Smooth muscle cell (in vitro differentiated cells): ENCODE measurements around the gene BPIFB4. TPM values are rescaled to one million over a fixed set of nuclear protein-coding genes. Genes with fewer than 3 reads are reported as not detected.

Experiments
- DNase-seq: peaks from one replicate; lab custom pipeline; 2025; ENCODE audit not compliant: unreplicated experiment; lab: John Stamatoyannopoulos, UW
- H2AFZ ChIP-seq: fragments of 200-600 bp; sonication (generic); 2 replicates; pipeline ENCODE4 v1.6.0; 2016; ENCODE audit warnings: antibody characterized with exemption, low read depth, mild to moderate bottlenecking
- H3F3A ChIP-seq: fragments of 200-600 bp; sonication (generic); 2 replicates; pipeline ENCODE4 v1.6.0; 2017; ENCODE audit warnings: antibody characterized with exemption, low read depth
- H3K27ac ChIP-seq: fragments of 200-600 bp; sonication (generic); 2 replicates; pipeline ENCODE4 v1.5.1; 2016; ENCODE audit warnings: low read depth, mild to moderate bottlenecking
- H3K27me3 ChIP-seq: fragments of 200-600 bp; sonication (generic); 2 replicates; pipeline ENCODE4 v1.6.1; 2016; ENCODE audit warnings: low read depth, mild to moderate bottlenecking
- H3K36me3 ChIP-seq: fragments of 200-600 bp; sonication (generic); 2 replicates; pipeline ENCODE4 v1.5.1; 2016; ENCODE audit warnings: low read depth
- H3K4me1 ChIP-seq: fragments of 200-600 bp; sonication (generic); 2 replicates; pipeline ENCODE4 v1.5.1; 2016; ENCODE audit warnings: low read depth
- H3K4me2 ChIP-seq: fragments of 200-600 bp; sonication (generic); 2 replicates; pipeline ENCODE4 v1.6.0; 2016; ENCODE audit warnings: mild to moderate bottlenecking
- H3K4me3 ChIP-seq: fragments of 200-600 bp; sonication (generic); 2 replicates; pipeline ENCODE4 v1.5.1; 2016; ENCODE audit warnings: mild to moderate bottlenecking
- H3K79me2 ChIP-seq: fragments of 200-600 bp; sonication (generic); 2 replicates; pipeline ENCODE4 v1.6.0; 2016; ENCODE audit warnings: low read depth, mild to moderate bottlenecking
- H3K9ac ChIP-seq: fragments of 200-600 bp; sonication (generic); 2 replicates; pipeline ENCODE4 v1.6.0; 2016; ENCODE audit warnings: low read depth
- H3K9me3 ChIP-seq: fragments of 200-600 bp; sonication (generic); replicated peaks from 2 replicates; pipeline ENCODE4 v1.5.1; 2016; ENCODE audit warnings: low read depth
- H4K20me1 ChIP-seq: fragments of 200-600 bp; sonication (generic); 2 replicates; pipeline ENCODE4 v1.6.0; 2016; ENCODE audit warnings: low read depth
- CTCF ChIP-seq: fragments of 200-600 bp; sonication (generic); IDR thresholded peaks from 2 replicates; pipeline ENCODE4 v1.5.1; 2017; ENCODE audit warnings: borderline replicate concordance, mild to moderate bottlenecking, antibody characterized with exemption; ENCODE audit not compliant: insufficient read depth, poor library complexity, severe bottlenecking
- WGBS: methylation state at CpG from one replicate; pipeline ENCODE4 v1.1.7; 2016; ENCODE audit warnings: low lambda C conversion rate; 5-methylcytosine and 5-hydroxymethylcytosine counted together
- polyA plus RNA-seq: library from polyadenylated mRNA; unstranded; fragments of >200 nt; fragmentation: Nextera tagmentation; extraction: Ambion mirVana; gene quantifications from 2 replicates; pipeline ENCODE4 v1.2.1, GENCODE V29; 2016
- total RNA-seq: library from RNA; depleted of rRNA; stranded (reverse); fragments of >200 nt; gene quantifications from 2 replicates; pipeline ENCODE4 v1.2.3, GENCODE V29; 2014

Gene BPIFB4
- total and polyA plus RNA-seq, 2 experiments from 2014 or later, result not detected

GRCh38 chr20:33067806-33068205 is 11.6 kb upstream of the BPIFB4 start:
- Histone ChIP-seq H3K27ac (no peak overlapping the region), H3K4me3 (no peak overlapping the region), H3F3A (no peaks in the 10 kb centered on the region), H2AFZ (no peak overlapping the region), H3K27me3 (peaks cover 5% of the 10 kb centered on the region), H3K4me1 (no peaks in the 10 kb centered on the region), H3K4me2 (no peak overlapping the region), H3K9ac (no peak overlapping the region), H3K9me3 (no peaks in the 10 kb centered on the region), H3K79me2 (no peaks in the 10 kb centered on the region), H4K20me1 (no peaks in the 10 kb centered on the region), H3K36me3 (no peaks in the 10 kb centered on the region)
- 88% methylated on average over 3 of the region's 3 CpGs for WGBS
- no peak for TF ChIP-seq CTCF
- no peak for DNase-seq

GRCh38 chr20:33068251-33068939 is 11.0 kb upstream of the BPIFB4 start:
- H3K4me1 ChIP-seq, result no peaks in the 10 kb centered on the region
- H3K4me2 ChIP-seq, result no peak overlapping the region
- H3K9me3 ChIP-seq, result no peaks in the 10 kb centered on the region
- DNase-seq, result no peak
- H4K20me1 ChIP-seq, result no peaks in the 10 kb centered on the region
- no peak overlapping the region for H3K9ac ChIP-seq
- H2AFZ ChIP-seq, result no peak overlapping the region
- H3K36me3 ChIP-seq, result no peaks in the 10 kb centered on the region
- H3F3A ChIP-seq, result no peaks in the 10 kb centered on the region
- no peak overlapping the region for H3K27ac ChIP-seq
- no peaks in the 10 kb centered on the region for H3K79me2 ChIP-seq
- peaks cover 5% of the 10 kb centered on the region for H3K27me3 ChIP-seq
- no peak for TF ChIP-seq CTCF
- 90% methylated on average over 12 of the region's 12 CpGs for WGBS
- H3K4me3 ChIP-seq, result no peak overlapping the region

- no peaks in the 10 kb centered on the region for H3K36me3 ChIP-seq
- no peaks in the 10 kb centered on the region for H3F3A ChIP-seq
- no peak overlapping the region for H3K9ac ChIP-seq
- WGBS, result 92% methylated on average over 9 of the region's 9 CpGs
- H3K9me3 ChIP-seq, result no peaks in the 10 kb centered on the region
- H3K27me3 ChIP-seq, result peaks cover 5% of the 10 kb centered on the region
- no peak overlapping the region for H2AFZ ChIP-seq
- no peaks in the 10 kb centered on the region for H3K79me2 ChIP-seq
- no peaks in the 10 kb centered on the region for H3K4me1 ChIP-seq
- no peak for DNase-seq
- H3K27ac ChIP-seq, result no peak overlapping the region
- H4K20me1 ChIP-seq, result no peaks in the 10 kb centered on the region
- TF ChIP-seq CTCF, result no peak
- no peak overlapping the region for H3K4me3 ChIP-seq
- no peak overlapping the region for H3K4me2 ChIP-seq
Observed at GRCh38 chr20:33069673-33070072, 9.8 kb upstream of the BPIFB4 start.
